ENCODE results near the gene TP53TG3B. TPM values are rescaled to one million over a fixed set of nuclear protein-coding genes. Genes with fewer than 3 reads are reported as not detected.

The TP53TG3B gene
- not detected in 2 replicates for total RNA-seq

GRCh38 chr16:33360541-33360940 lies at the start of gene TP53TG3B:
Gene TP53TG3B (plus strand): TSS chr16:33360841. CDS start chr16:33360909, 68 bp downstream.

Other genes starting within 250 kb of the TP53TG3B start
- gene TP53TG3C, start 166.6 kb upstream of the TP53TG3B start, total RNA-seq = not detected in 2 replicates
- not detected in 2 replicates for gene TP53TG3E, start 56.5 kb upstream of the TP53TG3B start, total RNA-seq
- gene TP53TG3F, start 98.8 kb downstream of the TP53TG3B start, total RNA-seq = not detected in 2 replicates